Medulla oblongata (tissue), 1 donor: Measurements from ENCODE around the gene CTSG.
"Not testable (repeated sequence)": the region's sequence is repeated elsewhere in the genome, so short reads cannot be mapped to it uniquely, and the experiment has no call there.

ENCODE experiments used
- DNase-seq: peaks from one replicate; pipeline ENCODE4 v3.0.0-alpha.2; 2015; ENCODE audit errors: extremely low spot score

CTSG gene

DNA sequence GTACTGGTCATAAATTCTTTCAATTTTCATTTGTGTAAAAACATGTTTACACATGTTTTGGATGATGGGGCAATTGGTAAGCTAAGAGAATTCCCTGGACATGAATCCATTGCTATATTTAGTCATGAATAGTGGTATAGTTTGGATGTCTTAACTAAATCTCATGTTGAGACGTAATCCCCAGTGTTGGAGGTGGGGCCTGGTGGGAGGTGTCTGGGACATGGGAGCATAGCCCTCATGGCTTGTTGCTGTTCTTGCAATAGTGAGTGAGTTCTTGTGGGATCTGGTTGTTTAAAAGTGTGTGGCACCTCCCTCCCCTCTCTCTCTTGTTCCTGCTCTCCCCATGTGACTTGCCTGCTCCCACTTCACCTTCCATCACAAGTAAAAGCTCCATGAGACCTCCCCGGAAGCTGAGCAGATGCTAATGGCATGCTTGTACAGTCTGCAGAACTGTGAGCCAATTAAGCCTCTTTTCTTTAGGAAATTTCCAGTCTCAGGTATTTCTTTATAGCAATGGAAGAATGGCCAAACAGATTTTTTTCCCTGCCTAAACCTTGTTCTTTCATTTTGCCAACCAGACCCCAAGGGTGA lies 33.6 kb downstream of the CTSG start:
- DNase-seq = no peak

DNA sequence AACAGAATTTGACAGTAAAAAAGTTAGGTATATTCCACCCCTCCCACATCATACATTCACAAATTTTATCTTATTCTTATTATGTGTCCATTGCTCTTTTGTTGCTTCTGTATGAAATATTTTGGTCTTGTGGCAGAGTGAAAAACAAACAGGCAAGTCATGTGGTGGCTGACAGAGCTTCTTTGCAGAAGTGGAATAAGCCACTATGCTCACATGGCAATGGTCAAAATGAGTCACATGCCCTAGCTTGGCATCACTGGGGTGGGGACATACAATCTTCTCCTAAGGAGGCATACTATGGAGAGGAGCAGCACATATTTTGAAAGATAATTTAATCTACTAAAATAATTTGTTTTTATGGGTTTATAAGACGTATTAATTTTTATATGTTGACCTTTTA lies 40.3 kb downstream of the CTSG start:
- DNase-seq = no peak

DNA sequence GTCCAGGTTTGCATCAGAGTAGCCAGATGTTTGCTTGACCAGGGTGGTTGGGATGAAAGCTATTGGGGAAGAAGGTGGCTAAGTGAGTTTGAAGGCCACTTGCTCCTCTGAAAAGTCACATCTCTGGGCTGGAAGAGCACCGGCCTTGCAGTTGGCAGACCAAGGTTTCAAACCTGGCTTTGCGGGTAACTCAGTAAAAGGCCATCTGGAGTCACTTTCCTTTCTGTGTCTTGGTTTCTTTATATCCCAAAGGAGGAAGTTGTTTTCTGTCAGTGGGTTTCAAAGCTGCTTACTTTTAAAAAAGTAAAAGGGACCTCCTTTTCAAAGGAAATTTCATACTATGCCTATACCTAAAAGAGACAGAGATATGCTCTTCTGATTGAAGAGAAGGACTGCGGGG lies 41.8 kb downstream of the CTSG start:
- DNase-seq = no peak

DNA sequence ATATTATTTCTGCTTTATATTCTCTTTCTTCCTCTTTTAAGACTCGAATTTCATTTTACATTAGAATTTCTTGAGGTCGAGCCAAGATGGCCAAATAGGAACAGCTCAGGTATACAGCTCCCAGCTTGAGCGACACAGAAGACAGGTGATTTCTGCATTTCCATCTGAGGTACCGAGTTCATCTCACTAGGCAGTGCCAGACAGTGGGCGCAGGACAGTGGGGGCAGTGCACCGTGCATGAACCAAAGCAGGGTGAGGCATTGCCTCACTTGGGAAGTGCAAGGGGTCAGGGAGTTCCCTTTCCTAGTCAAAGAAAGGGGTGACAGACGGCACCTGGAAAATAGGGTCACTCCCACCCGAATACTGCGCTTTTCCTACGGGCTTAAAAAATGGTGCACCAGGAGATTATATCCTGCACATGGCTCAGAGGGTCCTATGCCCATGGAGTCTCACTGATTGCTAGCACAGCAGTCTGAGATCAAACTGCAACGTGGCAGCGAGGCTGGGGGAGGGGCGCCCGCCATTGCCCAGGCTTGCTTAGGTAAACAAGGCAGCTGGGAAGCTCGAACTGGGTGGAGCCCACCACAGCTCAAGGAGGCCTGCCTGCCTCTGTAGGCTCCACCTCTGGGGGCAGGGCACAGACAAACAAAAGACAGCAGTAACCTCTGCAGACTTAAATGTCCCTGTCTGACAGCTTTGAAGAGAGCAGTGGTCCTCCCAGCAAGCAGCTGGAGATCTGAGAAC lies 50.0 kb downstream of the CTSG start:
- not testable (repeated sequence) for DNase-seq
